Pulmonary artery endothelial cell (primary cell): ENCODE results near the gene CSTF2T. TPM values are rescaled to one million over a fixed set of nuclear protein-coding genes. Genes with fewer than 3 reads are reported as not detected.

Source experiments
- DNase-seq: peaks from one replicate; pipeline ENCODE4 v3.0.0-alpha.2; 2011; ENCODE audit warnings: low read depth, low spot score
- total RNA-seq: library from RNA; depleted of rRNA; stranded (reverse); fragments of >200 nt; gene quantifications from 2 replicates; pipeline ENCODE4 v1.2.3, GENCODE V29; 2014

Gene CSTF2T, protein sequence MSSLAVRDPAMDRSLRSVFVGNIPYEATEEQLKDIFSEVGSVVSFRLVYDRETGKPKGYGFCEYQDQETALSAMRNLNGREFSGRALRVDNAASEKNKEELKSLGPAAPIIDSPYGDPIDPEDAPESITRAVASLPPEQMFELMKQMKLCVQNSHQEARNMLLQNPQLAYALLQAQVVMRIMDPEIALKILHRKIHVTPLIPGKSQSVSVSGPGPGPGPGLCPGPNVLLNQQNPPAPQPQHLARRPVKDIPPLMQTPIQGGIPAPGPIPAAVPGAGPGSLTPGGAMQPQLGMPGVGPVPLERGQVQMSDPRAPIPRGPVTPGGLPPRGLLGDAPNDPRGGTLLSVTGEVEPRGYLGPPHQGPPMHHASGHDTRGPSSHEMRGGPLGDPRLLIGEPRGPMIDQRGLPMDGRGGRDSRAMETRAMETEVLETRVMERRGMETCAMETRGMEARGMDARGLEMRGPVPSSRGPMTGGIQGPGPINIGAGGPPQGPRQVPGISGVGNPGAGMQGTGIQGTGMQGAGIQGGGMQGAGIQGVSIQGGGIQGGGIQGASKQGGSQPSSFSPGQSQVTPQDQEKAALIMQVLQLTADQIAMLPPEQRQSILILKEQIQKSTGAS
- 25.6 and 30.2 TPM in 2 replicates for total RNA-seq

- DNase-seq: peak; percentile 78
Measured at GRCh38 chr10:51699475-51700227, at the start of gene CSTF2T. TSS of gene CSTF2T (minus strand) at chr10:51699595. CDS start at chr10:51699549, 46 bp downstream.

- no peak for DNase-seq
Measured at GRCh38 chr10:51748959-51749358, 49.6 kb upstream of the CSTF2T start.

GRCh38 chr10:51747216-51747615 is 47.8 kb upstream of the CSTF2T start:
- DNase-seq: no peak

DNA sequence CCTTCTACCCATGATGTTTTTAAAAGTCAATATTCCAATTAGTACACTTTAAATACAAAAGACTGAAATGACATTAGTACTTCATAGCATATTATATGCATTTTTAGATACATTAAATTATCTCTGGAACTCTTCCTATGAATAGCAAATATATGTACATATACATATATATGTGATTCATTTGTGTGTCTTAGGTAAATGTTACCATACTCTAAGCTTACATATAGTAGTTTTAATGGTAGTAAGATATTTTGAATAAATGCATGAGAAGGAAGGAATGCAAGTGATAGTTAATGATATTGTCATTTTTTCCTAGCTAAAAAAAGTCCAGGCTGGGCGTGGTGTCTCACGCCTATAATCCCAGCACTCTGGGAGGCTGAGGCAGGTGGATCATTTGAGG is 46.0 kb upstream of the CSTF2T start:
- DNase-seq: no peak

DNA sequence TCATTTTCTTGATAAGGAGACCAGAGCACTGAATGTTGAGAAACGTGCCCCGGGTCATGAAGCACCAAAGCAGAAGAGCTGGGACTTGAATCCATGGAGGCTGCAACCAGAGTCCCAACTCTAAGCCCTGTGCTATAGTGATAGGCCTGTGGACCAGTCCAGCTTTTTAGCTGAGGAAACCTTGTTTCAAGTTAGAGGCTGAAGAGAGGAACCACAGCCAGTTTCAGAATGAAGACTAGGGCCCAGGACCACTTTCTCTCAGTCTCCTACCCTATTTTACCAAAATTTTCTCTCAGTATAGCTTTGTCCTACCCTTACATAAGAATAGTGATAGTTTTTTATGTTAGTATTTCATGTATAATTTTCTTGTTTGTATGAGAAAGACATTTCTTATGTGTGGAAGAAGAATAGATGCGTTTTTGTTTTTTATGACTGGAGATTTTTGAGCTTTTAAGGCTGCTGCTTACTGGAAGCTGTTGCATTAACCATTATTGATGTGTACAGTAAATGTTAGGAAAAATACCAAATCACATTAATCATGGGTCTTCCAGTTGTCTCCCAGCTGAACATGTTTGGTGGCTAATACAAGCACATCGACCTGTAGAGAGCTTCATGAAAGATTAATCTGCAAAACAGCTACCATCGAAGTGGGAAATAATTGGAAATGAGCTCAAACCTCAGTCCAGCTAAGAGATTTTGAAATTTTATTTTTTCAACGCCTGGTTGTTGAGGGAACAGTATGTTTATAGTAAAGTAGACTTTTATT is 45.0 kb upstream of the CSTF2T start:
- DNase-seq: no peak

- DNase-seq: no peak
Measured at GRCh38 chr10:51743146-51743545, 43.8 kb upstream of the CSTF2T start.

- no peak for DNase-seq
Measured at GRCh38 chr10:51733057-51733456, 33.7 kb upstream of the CSTF2T start.

DNA sequence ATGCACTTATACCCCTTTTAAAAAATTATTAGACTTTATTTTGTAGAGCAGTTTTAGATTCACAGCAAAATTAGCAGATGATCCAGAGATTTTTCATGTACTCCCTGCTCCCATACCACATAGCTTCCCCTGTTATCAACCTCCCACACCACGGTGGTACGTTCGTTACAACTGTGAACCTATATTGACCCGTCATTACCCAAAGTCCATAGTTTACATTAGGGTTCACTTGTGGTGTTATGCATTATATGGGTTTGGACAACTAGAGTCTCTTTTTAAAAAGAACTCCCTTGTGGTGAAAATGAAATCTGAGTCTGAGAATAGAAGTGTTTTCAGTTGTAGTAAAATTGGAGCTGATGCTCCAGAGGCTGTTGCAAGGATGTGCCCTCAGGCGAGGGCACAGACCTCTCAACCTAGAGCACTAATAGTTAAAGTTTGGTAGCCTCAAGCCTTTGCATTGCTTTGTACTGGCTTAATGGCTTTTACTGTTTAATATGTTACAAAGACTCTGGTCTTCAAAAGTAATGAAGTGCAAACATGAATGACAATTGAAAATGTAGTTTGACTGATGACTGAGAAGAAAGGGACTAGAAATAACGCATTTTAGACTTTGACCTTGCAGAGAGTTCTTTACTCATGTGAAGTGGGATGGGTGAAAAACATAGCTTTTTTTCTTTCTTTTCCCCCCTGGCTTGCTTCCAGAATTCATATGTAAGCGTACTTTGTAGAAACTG is 30.6 kb upstream of the CSTF2T start:
- DNase-seq: no peak

GRCh38 chr10:51724038-51724437 is 24.6 kb upstream of the CSTF2T start:
- no peak for DNase-seq

GRCh38 chr10:51718804-51719291 is 19.5 kb upstream of the CSTF2T start:
- DNase-seq: no peak

DNA sequence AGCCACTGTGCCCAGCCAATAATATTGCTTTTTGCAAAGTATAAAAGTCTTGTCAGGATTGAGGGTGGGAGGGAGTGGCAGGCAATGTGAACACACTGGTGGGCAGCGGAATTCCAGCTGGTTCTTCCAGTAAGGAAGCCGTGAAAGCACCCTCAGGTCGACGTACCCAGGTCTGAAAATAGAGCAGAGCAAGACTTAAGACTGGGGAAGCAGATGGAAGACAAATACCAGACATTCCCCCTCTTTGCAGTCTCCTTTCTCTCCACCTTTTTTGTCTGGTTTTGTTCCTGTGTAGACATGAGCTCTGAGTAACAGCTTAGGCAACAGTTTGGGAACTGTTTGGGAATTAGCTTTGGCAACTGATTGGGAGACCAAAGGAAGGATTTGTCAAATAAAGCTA is 17.6 kb upstream of the CSTF2T start:
- no peak for DNase-seq

DNA sequence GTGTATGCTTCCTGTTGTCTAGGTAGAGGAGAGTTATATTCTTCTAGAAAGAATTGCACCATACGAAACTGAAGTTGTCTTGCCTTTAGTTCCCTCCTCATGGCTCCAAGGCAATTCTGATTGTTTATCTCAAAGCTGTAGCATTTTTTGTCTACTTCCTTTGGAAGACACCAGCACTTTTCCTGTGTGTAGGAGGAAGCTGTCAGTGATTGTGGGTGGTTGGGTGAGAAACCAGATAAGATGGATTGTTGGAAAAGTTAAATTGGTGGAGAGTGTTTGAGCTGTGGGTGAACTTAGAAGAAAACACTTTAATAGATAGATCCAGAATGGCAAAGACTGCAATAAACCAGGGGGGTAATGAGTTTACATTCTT is 12.1 kb upstream of the CSTF2T start:
- no peak for DNase-seq

GRCh38 chr10:51709324-51709972 is 10.1 kb upstream of the CSTF2T start:
- no peak for DNase-seq

DNA sequence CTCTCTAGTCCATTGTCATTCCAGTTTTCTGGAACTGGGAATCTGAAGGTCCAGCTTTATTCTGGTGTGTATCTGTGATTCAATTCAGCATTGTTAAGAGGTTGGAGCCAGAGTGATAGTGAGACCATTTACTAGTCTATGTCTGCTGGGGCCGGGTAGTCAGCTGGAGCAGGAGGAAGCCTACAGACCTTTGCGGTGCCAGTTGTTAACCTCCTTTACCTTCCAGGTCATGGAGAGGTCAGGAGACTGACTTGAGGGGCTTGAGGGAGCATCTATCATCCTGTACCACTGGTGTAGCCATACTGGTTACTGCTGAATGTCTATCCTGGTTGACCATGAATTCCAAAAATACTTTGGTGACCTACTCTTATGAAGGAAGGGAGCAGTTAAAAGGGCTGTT is 9.2 kb upstream of the CSTF2T start:
- no peak for DNase-seq

- no peak for DNase-seq
Measured at GRCh38 chr10:51707821-51708424, 8.5 kb upstream of the CSTF2T start.

GRCh38 chr10:51707392-51707791 is 8.0 kb upstream of the CSTF2T start:
- no peak for DNase-seq

DNA sequence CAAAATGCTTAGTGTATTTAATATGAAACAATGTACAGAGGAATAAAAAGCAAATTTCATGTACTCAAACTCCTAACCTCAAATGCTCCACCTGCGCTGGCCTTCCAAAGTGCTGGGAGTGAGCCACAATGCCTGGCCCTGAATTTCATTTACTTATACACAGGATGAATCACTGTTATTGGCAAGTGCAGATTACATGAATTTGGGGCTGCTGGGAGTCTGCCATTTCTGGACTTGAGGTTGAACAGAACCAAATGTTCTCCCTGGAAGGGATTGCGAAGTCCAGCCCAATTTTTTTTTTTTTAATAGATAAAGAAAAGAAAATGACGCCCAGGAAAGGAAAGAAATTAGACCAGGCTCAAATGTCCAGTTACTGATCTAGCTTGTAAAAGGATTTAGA is 6.8 kb upstream of the CSTF2T start:
- no peak for DNase-seq

DNA sequence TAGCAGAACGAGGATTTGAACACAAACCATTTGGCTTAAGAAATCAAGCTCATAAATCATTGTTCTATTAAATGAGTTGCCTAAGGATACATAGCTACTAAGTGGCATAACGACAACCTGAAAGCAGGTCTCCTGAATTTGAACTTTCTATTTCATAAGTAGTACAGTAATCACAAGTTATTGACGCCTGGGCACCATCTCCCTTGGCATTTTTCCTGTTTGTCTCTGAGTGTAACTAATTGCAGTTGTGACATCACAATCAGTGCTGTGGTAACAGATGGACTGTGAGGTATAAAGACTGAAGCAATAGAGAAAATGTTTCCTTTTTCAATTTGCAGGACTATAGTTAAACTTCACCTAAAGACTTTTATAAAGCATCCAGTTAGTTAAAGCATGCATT is 6.4 kb upstream of the CSTF2T start:
- DNase-seq: no peak

GRCh38 chr10:51700228-51700817 is 928 bp upstream of the CSTF2T start:
- peak; percentile 7 for DNase-seq

GRCh38 chr10:51699145-51699474 is 285 bp downstream of the CSTF2T start:
- peak; percentile 1 for DNase-seq
